Endothelial cell of umbilical vein (primary cell): Measurements from ENCODE around the gene RNF126. TPM values are rescaled to one million over a fixed set of nuclear protein-coding genes. Genes with fewer than 3 reads are reported as not detected.

ENCODE experiments used
- BruUV-seq: library from RNA; stranded (reverse); fragments of 400-500 nt; replicated peaks from 2 replicates; lab custom pipeline; 2021; lab: Mats Ljungman, UMichigan
- CTCF ChIA-PET: fragments of 300-600, 350-600 bp; sonication (Branson Sonifier 250); formaldehyde crosslinking; loops from one replicate; lab custom pipeline; 2021; ENCODE audit warnings: antibody characterized with exemption, inconsistent platforms; lab: Charles Lee
- POLR2A ChIA-PET: fragments of 300-600, 350-600 bp; sonication (Branson Sonifier 250); formaldehyde crosslinking; loops from one replicate; lab custom pipeline; 2021; ENCODE audit warnings: antibody characterized with exemption, inconsistent platforms; lab: Charles Lee
- DNase-seq: peaks from one replicate; pipeline ENCODE4 v3.0.0-alpha.2; 2011; ENCODE audit warnings: low read depth, low spot score
- FAIRE-seq: peaks from 2 replicates; lab custom pipeline; 2011; peaks lifted over from hg19 to GRCh38; lab: Jason Lieb, UNC
- H2AFZ ChIP-seq: 2 replicates; pipeline ENCODE4 v1.6.0; 2012; ENCODE audit warnings: low read depth, low read length, control low read depth, inconsistent platforms
- H3K27ac ChIP-seq: 2 replicates; pipeline ENCODE4 v1.5.1; 2011; ENCODE audit warnings: low read depth, mild to moderate bottlenecking, control low read depth, low read length, moderate library complexity; ENCODE audit not compliant: insufficient read depth
- H3K27me3 ChIP-seq, 2 experiments: 2 replicates each; pipeline versions ENCODE4 v1.6.0 to v1.6.1; 2011; ENCODE audit warnings: low read length in 2 of 2, mixed read lengths in 1 of 2; ENCODE audit not compliant: control insufficient read depth in 2 of 2, insufficient read depth in 2 of 2
- H3K36me3 ChIP-seq, 2 experiments: 2 replicates in 1 of 2; 3 replicates in 1 of 2; pipeline ENCODE4 v1.5.1; 2011; ENCODE audit warnings: low read length in 2 of 2, mild to moderate bottlenecking in 1 of 2, moderate library complexity in 1 of 2; ENCODE audit not compliant: control insufficient read depth in 2 of 2, insufficient read depth in 2 of 2; ENCODE audit errors: extremely low read depth in 1 of 2
- H3K4me1 ChIP-seq: 3 replicates; pipeline ENCODE4 v1.5.1; 2011; ENCODE audit warnings: mild to moderate bottlenecking, low read length; ENCODE audit not compliant: control insufficient read depth, insufficient read depth; ENCODE audit errors: extremely low read depth
- H3K4me2 ChIP-seq: 2 replicates; pipeline ENCODE4 v1.6.1; 2011; ENCODE audit warnings: low read length, control low read depth, mixed read lengths; ENCODE audit not compliant: insufficient read depth
- H3K4me3 ChIP-seq, 3 experiments: fragments of 200-600 bp in 1 of 3; sonication (generic), shearing (Covaris generic) in 1 of 3; replicated peaks in 1 of 3; 2 replicates each; pipeline ENCODE4 v1.5.1; 2011 to 2016; ENCODE audit warnings: control low read depth in 3 of 3, low read length in 3 of 3, mild to moderate bottlenecking in 2 of 3, inconsistent platforms in 1 of 3, low read depth in 1 of 3, moderate library complexity in 1 of 3; ENCODE audit not compliant: insufficient read depth in 1 of 3
- H3K79me2 ChIP-seq: 2 replicates; pipeline ENCODE4 v1.6.0; 2012; ENCODE audit warnings: low read length, inconsistent platforms; ENCODE audit not compliant: control insufficient read depth, insufficient read depth
- H3K9ac ChIP-seq: replicated peaks from 2 replicates; pipeline ENCODE3; 2011; ENCODE audit warnings: low read length, control low read depth; ENCODE audit not compliant: insufficient read depth; ENCODE audit errors: extremely low read depth
- H3K9me1 ChIP-seq: replicated peaks from 3 replicates; pipeline ENCODE4 v1.6.0; 2011; ENCODE audit warnings: mild to moderate bottlenecking, low read length; ENCODE audit not compliant: control insufficient read depth, insufficient read depth; ENCODE audit errors: extremely low read depth
- H3K9me3 ChIP-seq: replicated peaks from 2 replicates; pipeline ENCODE4 v1.5.1; 2012; ENCODE audit warnings: low read length, inconsistent platforms; ENCODE audit not compliant: control insufficient read depth, insufficient read depth
- H4K20me1 ChIP-seq: replicated peaks from 2 replicates; pipeline ENCODE3; 2011; ENCODE audit warnings: mild to moderate bottlenecking, low read length; ENCODE audit not compliant: control insufficient read depth, insufficient read depth; ENCODE audit errors: extremely low read depth
- CTCF ChIP-seq, 2 donors: IDR thresholded peaks; 1 replicate in 1 of 2; 2 replicates in 1 of 2; pipeline ENCODE4 v1.5.1; 2011; ENCODE audit warnings: low read length in 2 of 2, mild to moderate bottlenecking in 2 of 2, moderate library complexity in 2 of 2, control low read depth in 1 of 2, inconsistent platforms in 1 of 2, low read depth in 1 of 2; ENCODE audit not compliant: insufficient read depth in 1 of 2; ENCODE audit errors: extremely low read depth in 1 of 2
- EZH2 ChIP-seq: IDR thresholded peaks from 2 replicates; pipeline ENCODE4 v1.6.1; 2012; ENCODE audit warnings: borderline replicate concordance, low read depth, mild to moderate bottlenecking, moderate library complexity, low read length, inconsistent platforms; ENCODE audit not compliant: severe bottlenecking
- FOS ChIP-seq: IDR thresholded peaks from 2 replicates; pipeline ENCODE4 v1.6.1; 2011; ENCODE audit warnings: mild to moderate bottlenecking, low read length, moderate library complexity, borderline replicate concordance; ENCODE audit not compliant: insufficient read depth
- GATA2 ChIP-seq: IDR thresholded peaks from 2 replicates; pipeline ENCODE4 v1.7.0; 2011; ENCODE audit warnings: low read depth, mild to moderate bottlenecking, moderate library complexity, mixed read lengths, low read length; ENCODE audit not compliant: insufficient read length, insufficient read depth
- JUN ChIP-seq: IDR thresholded peaks from 2 replicates; pipeline ENCODE4 v1.6.1; 2011; ENCODE audit warnings: borderline replicate concordance, low read depth; ENCODE audit not compliant: insufficient read length, insufficient read depth
- MYC ChIP-seq: IDR thresholded peaks from one replicate; pipeline ENCODE4 v1.6.1; 2011; ENCODE audit warnings: mild to moderate bottlenecking, low read depth, low read length
- POLR2A ChIP-seq: IDR thresholded peaks from 2 replicates; pipeline ENCODE4 v1.6.1; 2012; ENCODE audit warnings: low read depth, mild to moderate bottlenecking, control low read depth, low read length
- POLR2AphosphoS5 ChIP-seq: IDR thresholded peaks from 2 replicates; pipeline ENCODE4 v1.6.1; 2012; ENCODE audit warnings: low read depth, mild to moderate bottlenecking, control low read depth, low read length, moderate library complexity; ENCODE audit not compliant: insufficient read depth
- dilution Hi-C: fragments of 300-500 bp; cut with MboI; formaldehyde crosslinking; loops from one replicate; pipeline ENCODE4 v1.15.0; 2019; ENCODE audit warnings: low sequenced_read_pairs; ENCODE audit not compliant: extremely low pct_ligation_motif_present
- intact Hi-C: fragments of 100-400 bp; cut with micrococcal nuclease; formaldehyde crosslinking; loops from one replicate; pipeline ENCODE4 v1.10.0; 2022
- polyA plus RNA-seq, 4 experiments: library from polyadenylated mRNA; depleted of rRNA in 3 of 4; stranded (reverse) in 3 of 4; unstranded in 1 of 4; fragments of >200 nt; gene quantifications; 2 replicates each; pipeline versions ENCODE4 v1.2.1 to v1.2.3, GENCODE V29; 2011 to 2012; ENCODE audit warnings: missing spikeins in 1 of 4
- total RNA-seq: library from RNA; stranded (reverse); gene quantifications from 2 replicates; pipeline ENCODE4 v1.2.3, GENCODE V29; 2021
- TF ChIP-seq, protein P1 (sequence below): IDR thresholded peaks from 2 replicates; pipeline ENCODE4 v1.6.1; 2011; ENCODE audit not compliant: insufficient read depth, insufficient read length

Gene RNF126
- total and polyA plus RNA-seq, 2 donors (not counting 3 experiments of a cell fraction or from before 2014, with no cell fraction given), result 19.2 to 61.3 TPM

DNA sequence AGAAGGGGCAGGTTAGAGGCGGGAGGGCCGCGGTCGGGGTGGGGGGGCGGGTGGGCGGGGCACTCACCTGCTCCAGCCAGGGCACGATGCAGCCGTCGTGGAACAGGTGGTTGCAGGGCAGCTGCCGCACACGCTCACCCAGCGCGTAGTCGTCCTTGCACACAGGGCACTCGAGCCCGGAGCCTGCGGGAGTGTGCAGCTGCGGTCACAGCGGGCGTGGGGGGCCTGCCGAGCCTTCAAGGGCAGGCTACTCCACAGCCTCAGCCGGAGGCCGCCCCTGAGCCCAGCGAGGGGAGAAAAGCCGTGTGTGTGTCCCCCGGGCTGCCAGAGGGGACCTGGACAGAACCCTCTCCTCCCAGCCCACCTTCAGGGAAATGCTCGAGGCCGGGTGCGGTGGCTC lies 14.7 kb downstream of the RNF126 start:
- H3K9me3 ChIP-seq, result no peaks in the 10 kb centered on the region
- no peak overlapping the region for H3K4me3 ChIP-seq
- H3K27ac ChIP-seq, result no peak overlapping the region
- no peaks in the 10 kb centered on the region for H3K4me1 ChIP-seq
- TF ChIP-seq FOS, result no peak
- TF ChIP-seq POLR2AphosphoS5, result no peak
- no peak for TF ChIP-seq JUN
- no peak for TF ChIP-seq POLR2A
- TF ChIP-seq, protein P1, sequence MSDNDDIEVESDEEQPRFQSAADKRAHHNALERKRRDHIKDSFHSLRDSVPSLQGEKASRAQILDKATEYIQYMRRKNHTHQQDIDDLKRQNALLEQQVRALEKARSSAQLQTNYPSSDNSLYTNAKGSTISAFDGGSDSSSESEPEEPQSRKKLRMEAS, result no peak
- no peak for TF ChIP-seq EZH2
- no peak for TF ChIP-seq MYC
- no peak for TF ChIP-seq CTCF (IDR thresholded peaks at IDR 0.05; ENCODE audit: extremely low read depth in 1 of 2, insufficient read depth in 1 of 2, low read depth in 1 of 2, low read length in 2 of 2)
- no peak for TF ChIP-seq GATA2
- BruUV-seq, result no TSS peak
- dilution Hi-C loops, result no loop called here
- peaks cover 12% of the 10 kb centered on the region for H3K79me2 ChIP-seq
- FAIRE-seq, result no peak
- POLR2A ChIA-PET, result no interaction called here
- H3K4me2 ChIP-seq, result no peak overlapping the region
- H3K36me3 ChIP-seq, result peaks cover 8 to 21% of the 10 kb centered on the region in 2 experiments
- no peak for DNase-seq
- no peaks in the 10 kb centered on the region for H3K27me3 ChIP-seq
- no peaks in the 10 kb centered on the region for H4K20me1 ChIP-seq
- no peak overlapping the region for H2AFZ ChIP-seq
- intact Hi-C loops, result no loop called here
- H3K9me1 ChIP-seq, result no peaks in the 10 kb centered on the region
- no peak overlapping the region for H3K9ac ChIP-seq
- CTCF ChIA-PET, result no interaction called here
